ENCODE data around the gene NPIPB8.
"Not testable (repeated sequence)": the region's sequence is repeated elsewhere in the genome, so short reads cannot be mapped to it uniquely, and the experiment has no call there.

The NPIPB8 gene

DNA sequence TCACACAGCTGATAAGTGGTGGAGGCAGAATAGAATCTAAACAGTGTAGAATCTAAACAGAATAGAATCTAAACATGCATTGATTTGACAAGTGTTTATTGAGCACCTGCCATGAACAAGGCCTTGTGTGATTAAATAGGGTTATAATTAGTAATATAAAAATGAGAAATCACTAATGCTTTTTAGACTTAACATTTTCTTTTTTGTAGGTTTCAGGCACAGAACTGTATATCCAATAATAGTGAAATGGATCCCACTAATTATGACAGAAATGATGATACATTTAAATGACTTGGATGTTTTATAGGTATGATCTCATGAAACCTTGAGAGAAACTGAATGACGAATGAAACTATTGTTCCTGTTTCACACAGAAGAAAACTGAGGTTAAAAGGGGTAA is at the start of gene NPIPB8:
NPIPB8 (plus strand) TSS at position 301 of the 400 bp plus-strand sequence. CDS start 296 bp downstream, outside the sequence.
- DNase-seq, result not testable (repeated sequence)

DNA sequence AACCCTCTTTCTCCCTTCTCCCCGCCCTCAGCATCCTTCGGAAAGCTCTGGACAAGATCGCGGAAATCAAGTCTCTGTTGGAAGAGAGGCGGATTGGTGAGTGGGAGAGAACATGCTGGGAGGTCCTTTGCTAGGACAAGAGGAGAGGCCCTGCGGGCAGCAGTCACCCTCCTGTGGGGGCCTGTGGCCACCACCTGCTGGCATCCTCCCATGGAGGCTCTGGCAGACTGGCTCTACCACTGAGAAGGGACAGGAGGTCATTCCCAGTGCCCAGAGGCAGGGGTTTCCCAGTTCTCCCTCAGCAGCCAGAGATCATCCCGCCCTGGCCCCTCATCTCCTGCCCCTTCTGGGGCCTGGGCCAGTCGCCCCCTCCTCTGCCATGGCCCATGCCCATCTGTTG is 48.8 kb upstream of the NPIPB8 start:
- DNase-seq, result no peak

DNA sequence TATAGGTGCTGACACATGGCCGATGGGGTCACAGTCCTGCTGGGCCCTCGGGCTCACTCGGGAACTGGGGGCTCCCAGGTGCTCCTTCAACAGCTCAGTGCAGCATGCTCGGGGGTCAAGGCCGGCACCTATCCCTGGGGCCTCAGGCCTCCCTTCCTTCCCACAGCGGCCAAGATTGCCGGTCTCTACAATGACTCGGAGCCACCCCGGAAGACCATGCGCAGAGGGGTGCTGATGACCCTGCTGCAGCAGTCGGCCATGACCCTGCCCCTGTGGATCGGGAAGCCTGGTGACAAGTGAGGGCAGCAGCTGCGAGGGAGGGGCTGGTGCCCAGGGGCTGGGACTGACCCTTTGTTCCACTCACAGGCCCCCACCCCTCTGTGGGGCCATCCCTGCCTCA is 47.9 kb upstream of the NPIPB8 start:
- no peak for DNase-seq

DNA sequence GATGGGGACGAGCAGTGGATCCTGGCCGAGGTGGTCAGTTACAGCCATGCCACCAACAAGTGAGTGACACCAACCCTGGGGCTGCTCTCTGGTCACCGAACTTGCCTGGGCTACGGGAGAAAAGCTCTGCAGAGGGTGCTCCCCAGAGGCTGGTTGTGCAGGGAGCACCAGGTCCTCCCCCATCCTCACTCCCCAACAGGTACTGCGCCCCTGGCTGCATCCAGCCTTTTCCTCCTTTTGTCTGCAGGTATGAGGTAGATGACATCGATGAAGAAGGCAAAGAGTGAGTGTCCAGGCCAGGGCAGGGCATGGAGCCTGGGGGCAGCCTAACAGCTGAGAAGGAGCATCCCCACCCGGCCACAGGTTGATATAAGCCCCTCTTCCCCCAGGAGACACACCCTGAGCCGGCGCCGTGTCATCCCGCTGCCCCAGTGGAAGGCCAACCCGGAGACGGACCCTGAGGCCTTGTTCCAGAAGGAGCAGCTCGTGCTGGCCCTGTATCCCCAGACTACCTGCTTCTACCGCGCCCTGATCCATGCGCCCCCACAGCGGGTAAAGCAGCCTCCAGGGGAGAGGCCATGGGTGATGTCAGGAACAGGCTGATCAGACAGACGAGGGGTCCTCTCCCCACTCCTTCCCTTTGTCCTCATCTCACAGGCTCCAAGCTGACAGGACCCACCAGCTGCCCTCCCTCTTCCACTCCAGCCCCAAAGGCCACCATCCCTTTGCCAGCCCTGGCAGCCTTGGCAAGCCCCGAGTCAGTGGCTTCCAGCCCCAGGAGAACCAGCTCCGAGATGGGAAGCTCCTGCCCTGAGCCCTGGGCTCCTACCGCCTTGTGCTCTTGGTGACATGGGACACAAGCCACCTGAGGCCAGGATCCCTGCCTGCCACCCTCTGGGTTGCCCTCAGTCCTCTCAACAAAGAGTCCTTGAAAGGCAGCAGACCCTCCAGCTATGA is 47.2 kb upstream of the NPIPB8 start:
- DNase-seq, result no peak

DNA sequence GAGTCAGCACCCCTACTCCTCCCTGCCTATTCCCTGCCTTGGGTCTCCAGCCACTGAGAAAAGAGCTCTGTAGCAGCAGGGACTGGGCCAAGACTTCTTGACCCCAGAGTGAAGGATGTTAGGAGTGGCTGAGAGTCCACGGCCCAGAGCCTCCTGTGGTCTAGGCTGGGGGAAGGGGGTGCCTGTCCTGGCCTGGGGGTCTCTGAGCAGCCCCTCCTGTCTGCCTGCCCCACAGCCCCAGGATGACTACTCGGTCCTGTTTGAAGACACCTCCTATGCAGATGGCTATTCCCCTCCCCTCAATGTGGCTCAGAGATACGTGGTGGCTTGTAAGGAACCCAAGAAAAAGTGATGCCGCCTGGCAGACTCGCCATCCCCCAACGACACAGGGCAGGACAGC is 46.5 kb upstream of the NPIPB8 start:
- no peak for DNase-seq

DNA sequence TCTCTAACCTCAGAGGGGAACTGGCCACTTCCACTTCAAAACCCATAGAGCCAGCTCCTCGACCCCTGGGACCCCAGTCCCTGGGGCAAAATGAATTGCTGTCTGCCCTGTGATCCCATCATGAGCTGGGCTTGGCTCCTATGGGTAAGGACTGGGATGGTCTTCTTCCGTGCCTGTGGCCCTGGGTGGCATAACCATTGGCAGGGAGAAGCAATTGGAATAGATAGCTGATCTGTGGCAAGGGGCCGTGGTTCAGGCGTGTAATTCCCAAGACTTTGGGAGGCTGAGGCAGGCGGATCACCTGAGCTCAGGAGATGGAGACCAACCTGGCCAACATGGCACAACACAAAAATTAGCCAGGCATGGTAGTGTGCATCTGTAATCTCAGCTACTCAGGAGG is 45.4 kb upstream of the NPIPB8 start:
- DNase-seq, result no peak

DNA sequence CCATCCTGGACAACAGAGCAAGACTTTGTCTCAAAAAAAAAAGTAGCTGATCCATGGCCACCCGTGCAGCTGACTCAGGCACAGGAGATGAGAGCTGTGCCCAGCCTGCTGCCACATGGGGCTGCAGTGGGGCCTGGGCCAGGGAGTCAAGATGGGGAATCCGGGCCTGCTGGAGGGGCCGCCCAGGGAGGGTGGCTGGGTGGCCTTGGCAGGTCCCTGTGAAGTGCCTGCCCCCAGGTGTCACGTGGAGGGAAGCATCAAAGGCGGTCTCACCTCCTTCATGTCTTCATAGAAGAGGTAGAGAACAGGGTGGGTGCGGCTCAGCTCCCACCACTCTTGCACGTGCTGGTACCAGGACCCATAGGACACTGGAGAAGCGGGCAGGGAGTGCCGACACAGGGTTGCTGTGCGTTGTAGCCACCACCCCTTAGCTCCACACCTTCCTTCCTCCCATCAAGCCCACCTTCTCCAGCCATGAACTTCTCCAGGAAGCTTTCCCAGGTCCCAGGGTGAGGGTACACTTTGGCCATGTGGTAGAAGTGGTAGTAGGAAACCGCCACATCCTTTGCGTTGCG is 44.8 kb upstream of the NPIPB8 start:
- no peak for DNase-seq

DNA sequence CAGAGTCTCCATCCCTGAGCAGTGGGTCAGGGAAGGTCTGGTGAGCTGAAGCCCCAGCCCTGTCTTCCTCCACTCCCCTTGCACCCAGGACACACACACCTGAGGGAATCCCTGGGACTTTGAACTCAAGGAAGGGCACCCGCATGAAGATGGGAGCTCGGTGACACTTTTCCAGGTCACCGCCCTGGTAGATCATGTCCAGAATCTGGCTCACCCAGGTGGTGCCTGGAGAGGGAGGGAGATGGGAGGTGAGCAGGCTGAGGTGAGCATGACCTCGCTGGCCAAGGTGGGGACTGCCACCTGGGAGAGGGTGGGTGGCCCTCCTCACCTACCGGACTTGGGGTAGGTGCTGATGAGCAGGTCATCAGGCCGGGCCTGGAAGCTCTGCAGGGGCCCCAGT is 42.4 kb upstream of the NPIPB8 start:
- not testable (repeated sequence) for DNase-seq

DNA sequence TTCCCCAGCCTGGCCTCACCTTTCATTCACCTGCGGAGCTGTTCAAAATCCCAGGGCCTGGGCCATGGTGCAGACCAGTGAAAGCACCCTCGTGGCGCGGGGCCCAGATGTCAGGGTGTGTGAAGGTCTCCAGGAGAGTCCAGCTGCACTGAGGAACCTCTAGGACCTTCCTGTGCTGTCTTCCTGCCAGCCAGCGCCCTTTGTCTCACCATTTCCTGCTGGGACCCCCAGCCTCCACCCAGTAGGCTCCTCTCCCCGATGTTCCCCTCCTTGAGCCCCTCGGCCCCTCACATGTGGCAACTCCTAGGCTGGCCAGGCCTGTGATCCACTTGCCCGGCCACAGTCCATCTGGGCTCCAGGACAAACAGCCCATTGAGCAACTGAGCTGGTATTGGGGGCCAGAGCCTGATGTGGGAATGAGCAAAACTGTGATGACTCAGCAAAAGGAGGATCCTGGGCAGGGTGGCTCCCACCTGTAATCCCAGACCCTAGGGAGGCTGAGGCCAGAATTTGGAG is 41.7 kb upstream of the NPIPB8 start:
- no peak for DNase-seq

DNA sequence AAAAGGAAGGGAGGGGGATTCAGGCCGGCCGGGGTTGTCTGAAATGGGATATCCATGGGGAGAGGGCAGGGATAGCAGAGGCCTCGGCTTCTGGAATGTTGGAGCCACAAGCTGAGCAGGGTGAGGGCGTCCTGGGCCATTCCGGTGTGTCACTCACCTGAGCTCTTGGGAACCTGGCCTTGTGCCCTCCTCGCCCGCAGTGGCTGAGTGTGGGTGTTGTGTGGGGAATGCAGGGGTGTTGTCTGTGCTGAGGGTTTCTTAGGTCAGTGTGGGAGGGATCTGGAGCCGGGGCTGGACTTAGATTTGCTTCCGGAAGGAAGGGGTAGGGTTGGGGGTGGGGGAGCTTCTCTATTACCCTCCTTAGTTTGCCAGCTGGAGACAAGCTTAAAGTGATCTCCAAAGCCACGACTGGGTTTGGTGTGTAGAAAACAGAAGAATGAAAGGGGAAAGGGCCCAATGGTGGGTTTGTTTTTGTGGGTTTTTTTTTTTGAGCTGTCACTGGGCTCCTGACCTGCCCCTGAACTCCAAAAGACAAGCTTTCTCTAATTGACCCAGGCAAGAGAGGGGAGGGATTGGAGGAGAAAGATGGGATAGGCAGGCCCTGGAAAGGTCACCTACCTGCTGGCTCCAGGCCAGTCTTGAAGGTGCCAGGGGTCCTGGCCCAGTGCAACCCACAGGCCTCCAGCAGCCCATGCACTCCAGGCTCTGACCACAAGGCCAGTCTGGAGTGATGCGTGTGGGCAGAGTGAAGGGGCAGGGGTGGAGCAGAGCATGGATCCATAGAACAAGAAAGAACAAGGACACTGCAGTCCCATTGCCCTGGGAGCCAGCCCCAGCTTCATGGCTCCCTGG is 40.8 kb upstream of the NPIPB8 start, which contains the start of gene SULT1A2:
SULT1A2 (minus strand) TSS at position 211 of the 852 bp plus-strand sequence. CDS start 1,120 bp downstream, outside the sequence.
- DNase-seq, result no peak

DNA sequence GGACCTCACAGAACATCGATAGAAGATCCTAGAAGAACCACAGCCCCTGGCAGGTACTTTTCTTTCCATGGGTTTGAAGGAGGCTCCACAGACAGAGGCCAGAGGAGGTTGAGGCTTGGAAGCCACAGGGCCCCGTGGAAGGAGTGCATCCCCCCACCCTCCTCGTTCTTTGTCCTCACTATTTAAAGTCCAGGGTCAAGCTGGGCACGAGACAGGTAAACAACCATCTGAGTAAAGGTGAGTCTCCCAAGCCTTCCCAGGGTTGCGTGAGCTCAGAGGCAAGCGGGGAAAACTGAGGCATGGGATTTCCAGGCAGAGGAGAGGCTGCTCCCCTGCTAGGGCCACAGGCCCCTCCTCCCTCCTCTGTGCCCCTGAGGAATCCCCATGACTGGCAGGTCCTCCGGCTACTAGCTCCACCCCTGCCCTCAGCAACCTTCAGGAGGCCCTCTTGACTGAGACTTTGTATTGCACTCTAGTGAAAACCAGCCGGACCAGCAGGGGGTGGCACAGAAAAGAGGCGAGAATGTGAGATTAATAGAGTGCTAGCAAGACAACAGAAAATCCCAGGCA is 40.1 kb upstream of the NPIPB8 start:
- no peak for DNase-seq

DNA sequence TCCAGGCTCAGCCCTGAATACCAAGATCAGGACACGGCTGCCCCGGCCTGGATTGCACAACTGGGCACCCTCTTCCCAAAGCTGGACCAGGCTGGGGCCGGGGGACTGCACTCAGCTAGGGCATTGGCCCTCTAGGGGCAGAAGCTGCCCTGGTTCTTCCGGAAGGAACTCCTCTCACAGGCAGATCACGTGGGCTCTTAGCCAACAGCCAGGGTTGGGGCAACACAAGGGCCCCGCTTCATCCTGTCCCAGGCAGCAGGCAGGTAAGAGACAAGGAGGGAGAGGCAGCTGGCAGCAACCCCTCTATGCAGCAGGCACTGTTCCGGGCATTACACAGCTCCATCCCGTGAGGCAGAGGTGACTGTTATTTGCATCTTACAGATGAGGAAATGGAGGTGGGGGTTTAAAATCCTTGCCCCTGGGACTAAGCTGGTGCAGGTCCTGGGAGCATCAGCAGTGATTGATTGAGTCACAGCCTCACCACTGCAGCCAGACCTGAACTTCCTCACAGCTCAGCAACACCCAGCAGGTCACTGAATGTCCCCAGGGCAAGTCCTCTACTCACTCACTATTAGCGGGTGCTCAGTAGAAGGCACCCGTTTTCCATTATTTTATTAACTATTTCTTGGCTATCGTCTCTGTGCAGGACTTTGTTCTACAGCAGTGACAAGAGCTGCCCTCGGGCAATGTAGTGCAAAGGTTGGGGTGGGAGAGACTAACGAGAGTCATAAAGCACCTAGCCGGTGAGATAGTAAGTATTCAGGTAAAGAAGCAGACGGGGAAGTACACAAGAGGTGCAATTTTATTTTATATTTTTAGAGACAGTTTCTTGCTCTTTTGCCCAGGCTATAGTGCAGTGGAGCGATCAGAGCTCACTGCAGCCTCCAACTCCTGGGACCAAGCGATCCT is 38.2 kb upstream of the NPIPB8 start:
- DNase-seq, result not testable (repeated sequence)

DNA sequence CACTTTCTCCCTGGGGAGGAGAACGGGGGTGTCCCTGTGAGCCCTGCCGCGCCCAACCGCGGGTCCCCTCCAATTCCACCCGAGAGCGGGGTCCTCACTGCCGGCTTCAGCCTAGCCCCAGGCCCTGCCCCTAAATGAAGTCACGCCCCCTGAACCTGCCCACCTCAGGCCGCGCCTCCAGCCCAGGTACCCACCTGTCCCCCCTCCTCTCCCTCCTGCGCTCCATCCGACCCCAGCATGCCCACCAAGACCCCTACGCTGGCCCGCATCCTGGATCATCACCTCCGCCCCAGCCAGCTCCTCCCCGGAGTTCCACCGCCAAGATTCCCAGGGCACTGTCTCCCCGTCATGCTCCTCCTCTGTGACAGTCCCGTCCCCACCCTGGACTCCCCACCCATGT is 36.9 kb upstream of the NPIPB8 start:
- not testable (repeated sequence) for DNase-seq

DNA sequence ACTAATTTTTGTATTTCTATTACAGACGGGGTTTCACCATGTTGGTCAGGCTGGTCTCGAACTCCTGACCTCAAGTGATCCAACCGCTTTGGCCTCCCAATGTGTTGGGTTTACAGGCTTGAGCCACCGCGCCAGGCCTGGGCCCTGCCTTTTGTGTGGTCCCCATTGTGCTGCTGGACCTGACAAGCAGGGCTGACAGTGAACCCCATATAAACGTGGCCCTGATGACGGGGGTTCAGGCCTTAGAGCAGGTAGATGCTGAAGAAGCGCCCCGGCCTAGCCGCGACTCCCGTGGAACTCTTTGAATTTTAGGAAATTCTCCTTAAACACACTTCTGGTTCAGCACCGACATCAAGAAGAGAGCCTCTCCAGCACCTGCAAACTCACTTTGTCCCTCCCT is 36.3 kb upstream of the NPIPB8 start:
- DNase-seq, result not testable (repeated sequence)

DNA sequence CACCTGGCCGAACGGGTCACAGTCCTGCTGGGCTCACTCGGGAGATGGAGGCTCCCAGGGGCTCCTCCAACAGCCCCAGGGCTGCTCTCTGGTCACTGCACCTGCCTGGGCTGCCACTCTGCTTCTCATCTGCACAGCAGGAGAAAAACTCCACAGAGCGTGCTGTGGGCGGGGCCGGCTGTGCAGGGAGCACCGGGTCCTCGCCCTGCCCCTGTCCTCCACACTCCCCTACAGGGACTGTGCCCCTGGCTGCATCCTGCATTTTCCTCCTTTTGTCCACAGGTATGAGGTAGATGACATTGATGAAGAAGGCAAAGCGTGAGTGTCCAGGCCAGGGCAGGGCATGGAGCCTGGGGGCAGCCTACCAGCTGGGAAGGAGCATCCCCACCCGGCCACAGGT is 35.8 kb upstream of the NPIPB8 start:
- DNase-seq, result not testable (repeated sequence)

DNA sequence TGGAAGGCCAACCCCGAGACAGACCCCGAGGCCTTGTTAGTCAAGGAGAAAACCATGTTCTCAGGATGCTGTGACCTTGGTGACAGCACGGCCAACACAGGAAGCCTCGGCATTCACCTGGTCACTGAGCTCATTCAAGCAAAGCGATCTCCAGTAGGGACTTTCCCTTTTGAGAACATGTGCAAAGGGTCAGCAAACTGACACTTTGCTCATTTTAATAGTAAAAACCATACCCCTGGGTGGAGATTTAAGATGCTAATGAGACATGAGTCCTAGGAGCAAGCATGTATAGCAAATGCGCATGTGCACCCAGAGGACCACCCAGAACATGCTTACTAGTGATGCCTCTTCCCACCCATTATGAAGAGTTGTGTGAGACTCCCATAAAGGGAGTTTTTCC is 35.3 kb upstream of the NPIPB8 start:
- no peak for DNase-seq

DNA sequence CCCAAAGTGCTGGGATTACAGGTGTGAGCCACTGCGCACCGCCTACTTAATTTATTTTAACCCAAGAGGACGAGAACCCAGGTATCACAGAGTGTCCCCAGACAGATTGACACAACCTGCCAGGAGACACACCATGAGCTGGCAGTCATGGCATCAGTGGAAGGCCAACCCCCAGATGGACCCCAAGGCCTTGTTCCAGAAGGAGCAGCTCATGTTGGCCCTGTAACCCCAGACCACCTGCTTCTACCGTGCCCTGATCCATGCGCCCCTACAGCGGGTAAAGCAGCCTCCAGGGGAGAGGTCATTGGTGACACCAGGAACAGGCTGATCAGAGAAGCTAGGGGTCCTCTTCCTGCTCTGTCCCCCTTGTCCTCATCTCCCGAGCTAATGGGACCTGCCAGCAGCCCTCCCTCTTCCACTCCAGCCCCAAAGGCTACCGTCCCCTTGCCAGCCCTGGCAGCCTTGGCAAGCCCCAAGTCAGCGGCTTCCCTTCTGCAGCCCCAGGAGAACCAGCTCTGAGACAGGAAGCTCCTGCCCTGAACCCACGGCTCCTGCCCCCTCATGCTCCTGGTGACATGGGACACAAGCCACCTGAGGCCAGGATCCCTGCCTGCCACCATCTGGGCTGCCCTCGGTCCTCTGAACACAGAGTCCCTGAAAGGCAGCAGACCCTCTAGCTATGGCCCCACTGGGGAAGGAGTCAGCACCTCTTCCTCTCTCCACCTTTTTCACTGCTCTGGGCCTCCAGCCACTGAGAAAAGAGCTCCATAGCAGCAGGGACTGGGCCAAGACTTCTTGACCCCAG is 34.3 kb upstream of the NPIPB8 start:
- DNase-seq, result no peak

DNA sequence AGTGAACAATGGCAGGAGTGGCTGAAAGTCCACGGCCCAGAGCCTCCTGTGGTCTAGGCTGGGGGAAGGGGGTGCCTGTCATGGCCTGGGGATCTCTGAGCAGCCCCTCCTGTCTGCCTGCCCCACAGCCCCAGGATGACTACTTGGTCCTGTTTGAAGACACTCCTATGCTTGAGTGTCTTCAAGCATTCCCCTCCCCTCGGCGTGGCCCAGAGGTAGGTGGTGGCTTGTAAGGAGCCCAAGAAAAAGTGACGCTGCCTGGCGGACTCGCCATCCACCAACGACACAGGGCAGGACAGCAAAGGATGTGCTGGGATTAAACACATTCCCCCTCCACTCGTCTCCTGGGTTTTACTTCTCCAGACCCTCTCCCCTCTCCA is 33.7 kb upstream of the NPIPB8 start:
- no peak for DNase-seq

DNA sequence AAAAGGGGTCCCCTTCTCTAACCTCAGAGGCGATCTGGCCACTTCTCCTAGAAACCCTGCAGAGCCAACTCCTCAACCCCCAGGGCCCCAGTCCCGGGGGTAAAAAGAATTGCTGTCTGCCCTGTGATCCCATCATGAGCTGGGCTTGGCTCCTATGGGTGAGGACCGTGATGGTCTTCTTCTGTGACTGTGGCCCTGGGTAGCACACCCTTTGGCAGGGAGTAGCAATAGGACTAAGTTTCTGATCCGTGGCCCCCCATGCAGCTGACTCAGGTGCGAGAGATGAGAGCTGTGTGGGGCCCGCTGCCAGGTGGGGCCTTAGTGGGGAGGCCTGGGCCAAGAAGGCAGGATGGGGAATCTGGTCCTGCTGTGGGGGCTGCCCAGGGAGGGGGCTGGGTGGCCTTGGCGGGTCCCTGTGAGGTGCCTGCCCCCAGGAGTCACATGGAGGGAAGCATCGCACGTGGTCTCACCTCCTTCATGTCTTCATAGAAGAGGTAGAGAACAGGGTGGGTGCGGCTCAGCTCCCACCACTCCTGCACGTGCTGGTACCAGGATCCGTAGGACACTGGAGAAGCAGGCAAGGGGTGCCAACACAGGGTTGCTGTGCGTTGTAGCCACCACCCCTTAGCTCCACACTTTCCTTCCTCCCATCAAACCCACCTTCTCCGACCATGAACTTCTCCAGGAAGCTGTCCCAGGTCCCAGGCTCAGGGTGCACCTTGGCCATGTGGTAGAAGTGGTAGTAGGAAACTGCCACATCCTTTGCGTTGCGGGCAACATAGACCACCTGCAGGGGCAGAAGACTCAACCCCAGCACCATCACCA is 31.4 kb upstream of the NPIPB8 start:
- DNase-seq, result no peak

DNA sequence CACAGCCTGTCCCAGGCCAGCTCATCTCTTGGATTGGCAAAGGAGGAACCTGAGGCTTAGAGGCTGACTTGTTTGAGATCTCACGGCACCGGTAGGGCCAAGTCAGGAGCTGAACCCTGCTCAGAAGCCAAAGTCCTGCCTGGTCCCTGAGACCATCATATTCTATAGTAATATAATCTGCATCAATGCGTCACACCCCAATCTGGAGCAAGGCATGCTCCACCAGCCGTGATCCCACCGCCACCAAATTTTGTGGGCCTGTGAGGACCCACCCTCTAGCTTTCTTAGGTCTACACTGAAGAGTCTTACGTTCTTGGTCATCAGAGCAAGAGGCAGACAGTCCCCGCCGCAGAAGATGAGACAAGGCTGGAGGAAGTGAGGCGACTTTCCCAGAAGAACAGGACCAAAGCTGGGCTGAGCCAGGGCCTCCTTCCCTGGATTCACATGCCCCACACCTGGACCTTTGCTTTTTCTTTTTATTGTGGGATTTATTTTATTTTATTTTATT is 30.7 kb upstream of the NPIPB8 start:
- no peak for DNase-seq
